H1 (cell line): ENCODE measurements around the gene ISG20L2. TPM values are rescaled to one million over a fixed set of nuclear protein-coding genes. Genes with fewer than 3 reads are reported as not detected.
A peak's percentile ranks its signal among the peaks of the same experiment; 100 is the strongest.

Experiments
- CTCF ChIA-PET: fragments of 300-600 bp; sonication (Branson Sonifier 250); formaldehyde crosslinking; loops from one replicate; lab custom pipeline; 2021; ENCODE audit not compliant: partially characterized antibody; lab: Charles Lee
- POLR2A ChIA-PET: fragments of 300-600 bp; sonication (Branson Sonifier 250); formaldehyde crosslinking; loops from one replicate; lab custom pipeline; 2021; ENCODE audit warnings: inconsistent platforms; ENCODE audit not compliant: partially characterized antibody; lab: Charles Lee
- DNase-seq, 2 experiments: peaks; one replicate each; pipeline versions ENCODE4 v3.0.0 to v3.0.0-alpha.2; 2010 to 2022; ENCODE audit warnings: low spot score in 2 of 2, low read depth in 1 of 2, mixed read lengths in 1 of 2
- FAIRE-seq: peaks from 2 replicates; lab custom pipeline; 2011; peaks lifted over from hg19 to GRCh38; lab: Jason Lieb, UNC
- H2AFZ ChIP-seq: 2 replicates; pipeline ENCODE4 v1.8.1; 2012; ENCODE audit warnings: low read length, inconsistent platforms
- H2AK5ac ChIP-seq: 2 replicates; pipeline ENCODE4 v1.6.1; 2013; ENCODE audit warnings: low read depth, low read length
- H2BK120ac ChIP-seq: replicated peaks from 2 replicates; pipeline ENCODE3; 2013; ENCODE audit warnings: low read depth, low read length, inconsistent platforms
- H2BK12ac ChIP-seq: 2 replicates; pipeline ENCODE4 v1.6.1; 2013; ENCODE audit warnings: low read depth, low read length
- H2BK15ac ChIP-seq: 2 replicates; pipeline ENCODE4 v1.6.1; 2013; ENCODE audit warnings: low read length
- H2BK20ac ChIP-seq: 2 replicates; pipeline ENCODE4 v1.6.1; 2013; ENCODE audit warnings: low read length
- H2BK5ac ChIP-seq: 2 replicates; pipeline ENCODE4 v1.6.1; 2013; ENCODE audit warnings: low read depth, low read length
- H3K14ac ChIP-seq: 2 replicates; pipeline ENCODE4 v1.6.1; 2013; ENCODE audit warnings: inconsistent platforms; ENCODE audit not compliant: insufficient read length
- H3K18ac ChIP-seq: 2 replicates; pipeline ENCODE4 v1.6.1; 2013; ENCODE audit warnings: low read length; ENCODE audit errors: extremely low read depth
- H3K23ac ChIP-seq: 2 replicates; pipeline ENCODE4 v1.6.1; 2013; ENCODE audit warnings: inconsistent platforms; ENCODE audit not compliant: insufficient read length
- H3K23me2 ChIP-seq: 2 replicates; pipeline ENCODE4 v1.6.1; 2013; ENCODE audit warnings: low read depth, low read length
- H3K27ac ChIP-seq: 2 replicates; pipeline ENCODE4 v1.6.1; 2011; ENCODE audit warnings: low read depth, low read length, inconsistent platforms
- H3K27me3 ChIP-seq, 4 experiments: replicated peaks in 1 of 4; 1 replicate in 1 of 4; 2 replicates in 3 of 4; pipeline versions ENCODE4 v1.6.1 to v1.8.1; 2011 to 2013; ENCODE audit warnings: low read length in 3 of 4, mild to moderate bottlenecking in 3 of 4, inconsistent platforms in 2 of 4, mixed read lengths in 2 of 4, moderate library complexity in 1 of 4; ENCODE audit not compliant: control insufficient read depth in 3 of 4, insufficient read depth in 3 of 4; ENCODE audit errors: extremely low read depth in 1 of 4
- H3K36me3 ChIP-seq, 4 experiments: 2 replicates each; pipeline versions ENCODE4 v1.6.1 to v1.8.1; 2011 to 2013; ENCODE audit warnings: mild to moderate bottlenecking in 4 of 4, low read length in 3 of 4, moderate library complexity in 2 of 4, control low read depth in 1 of 4, inconsistent platforms in 1 of 4; ENCODE audit not compliant: insufficient read depth in 4 of 4, control insufficient read depth in 2 of 4
- H3K4ac ChIP-seq: replicated peaks from 2 replicates; pipeline ENCODE3; 2013; ENCODE audit warnings: low read length, low read depth, mixed read lengths, inconsistent platforms; ENCODE audit not compliant: insufficient read length
- H3K4me1 ChIP-seq, 4 experiments: replicated peaks in 1 of 4; 1 replicate in 1 of 4; 2 replicates in 3 of 4; pipeline versions ENCODE4 v1.6.1 to v1.8.1; 2011 to 2013; ENCODE audit warnings: low read length in 3 of 4, inconsistent platforms in 2 of 4, mixed read lengths in 1 of 4; ENCODE audit not compliant: insufficient read depth in 4 of 4, control insufficient read depth in 3 of 4
- H3K4me2 ChIP-seq, 2 experiments: 2 replicates each; pipeline versions ENCODE4 v1.6.1 to v1.8.1; 2011 to 2013; ENCODE audit warnings: low read depth in 2 of 2, low read length in 2 of 2, control low read depth in 1 of 2, inconsistent platforms in 1 of 2, mild to moderate bottlenecking in 1 of 2; ENCODE audit not compliant: insufficient read depth in 1 of 2
- H3K4me3 ChIP-seq, 4 experiments: fragments of 200-600, 300-600 bp in 1 of 4; sonication (generic), shearing (Covaris generic), sonication (Bioruptor Twin) in 1 of 4; 2 replicates each; pipeline versions ENCODE4 v1.5.1 to v1.8.1; 2011 to 2016; ENCODE audit warnings: low read length in 4 of 4, low read depth in 3 of 4, control low read depth in 2 of 4, inconsistent platforms in 2 of 4, mild to moderate bottlenecking in 2 of 4, mixed read lengths in 1 of 4, moderate library complexity in 1 of 4; ENCODE audit not compliant: insufficient read depth in 2 of 4; ENCODE audit errors: extremely low read depth in 1 of 4
- H3K56ac ChIP-seq: replicated peaks from 2 replicates; pipeline ENCODE3; 2013; ENCODE audit warnings: low read depth, mild to moderate bottlenecking, mixed read lengths, low read length, inconsistent platforms; ENCODE audit not compliant: insufficient read length
- H3K79me1 ChIP-seq: 2 replicates; pipeline ENCODE4 v1.6.1; 2013; ENCODE audit warnings: low read depth, low read length, control low read depth
- H3K79me2 ChIP-seq, 2 experiments: 2 replicates each; pipeline versions ENCODE4 v1.6.1 to v1.8.1; 2012 to 2013; ENCODE audit warnings: low read length in 2 of 2, mild to moderate bottlenecking in 2 of 2, inconsistent platforms in 1 of 2; ENCODE audit not compliant: insufficient read depth in 2 of 2, control insufficient read depth in 1 of 2
- H3K9ac ChIP-seq, 4 experiments: replicated peaks in 1 of 4; 1 replicate in 1 of 4; 2 replicates in 3 of 4; pipeline versions ENCODE4 v1.6.1 to v1.8.1; 2011 to 2013; ENCODE audit warnings: low read depth in 3 of 4, low read length in 3 of 4, control low read depth in 2 of 4, mild to moderate bottlenecking in 2 of 4, moderate library complexity in 2 of 4, inconsistent platforms in 1 of 4; ENCODE audit errors: extremely low read depth in 1 of 4
- H3K9me3 ChIP-seq, 2 experiments: 2 replicates each; pipeline versions ENCODE4 v1.6.1 to v1.8.1; 2012 to 2013; ENCODE audit warnings: mild to moderate bottlenecking in 2 of 2, moderate library complexity in 2 of 2, control low read depth in 1 of 2, inconsistent platforms in 1 of 2, low read depth in 1 of 2, low read length in 1 of 2, mixed read lengths in 1 of 2; ENCODE audit not compliant: insufficient read depth in 2 of 2
- H4K20me1 ChIP-seq, 2 experiments: replicated peaks in 1 of 2; 2 replicates each; pipeline versions ENCODE3 to v1.8.1; 2011 to 2013; ENCODE audit warnings: inconsistent platforms in 2 of 2, low read length in 2 of 2, mild to moderate bottlenecking in 1 of 2; ENCODE audit not compliant: insufficient read depth in 2 of 2, control insufficient read depth in 1 of 2
- H4K5ac ChIP-seq: 2 replicates; pipeline ENCODE4 v1.6.1; 2013; ENCODE audit warnings: low read length, low read depth, mixed read lengths, inconsistent platforms; ENCODE audit not compliant: insufficient read length
- H4K8ac ChIP-seq: 2 replicates; pipeline ENCODE4 v1.8.0; 2013; ENCODE audit warnings: mild to moderate bottlenecking, moderate library complexity, low read length, inconsistent platforms; ENCODE audit not compliant: insufficient read depth; ENCODE audit errors: extremely low read depth
- H4K91ac ChIP-seq: replicated peaks from 2 replicates; pipeline ENCODE3; 2013; ENCODE audit warnings: low read length, mixed read lengths, inconsistent platforms; ENCODE audit not compliant: insufficient read length
- ASH2L ChIP-seq: fragments of 200-600, 300-600 bp; sonication (generic); IDR thresholded peaks from one replicate; pipeline ENCODE4 v1.7.1; 2017; ENCODE audit warnings: low read length
- JUN ChIP-seq: IDR thresholded peaks from 2 replicates; pipeline ENCODE4 v1.6.1; 2011; ENCODE audit warnings: low read depth, mild to moderate bottlenecking, improper control_type of control experiment, low read length
- NANOG ChIP-seq: IDR thresholded peaks from 2 replicates; pipeline ENCODE4 v1.6.1; 2011; ENCODE audit warnings: low read length, low read depth, mild to moderate bottlenecking, inconsistent platforms; ENCODE audit not compliant: insufficient read depth, poor library complexity, severe bottlenecking
- NRF1 ChIP-seq: IDR thresholded peaks from 2 replicates; pipeline ENCODE4 v1.6.1; 2011; ENCODE audit warnings: mild to moderate bottlenecking, low read depth, low read length, improper control_type of control experiment
- SAP30 ChIP-seq: fragments of 300-600 bp; sonication (generic); IDR thresholded peaks from 2 replicates; pipeline ENCODE4 v1.7.1; 2012; ENCODE audit warnings: low read length, moderate library complexity, mild to moderate bottlenecking, inconsistent platforms; ENCODE audit not compliant: insufficient read depth, insufficient replicate concordance
- SIN3A ChIP-seq, 2 experiments: IDR thresholded peaks in 1 of 2; conservative IDR thresholded peaks in 1 of 2; 2 replicates each; pipeline ENCODE4 v1.6.1; 2011 to 2012; ENCODE audit warnings: low read length in 2 of 2, improper control_type of control experiment in 1 of 2, low read depth in 1 of 2, mild to moderate bottlenecking in 1 of 2
- SIX5 ChIP-seq: IDR thresholded peaks from 2 replicates; pipeline ENCODE4 v1.6.1; 2011; ENCODE audit warnings: mild to moderate bottlenecking, low read depth, low read length
- SP1 ChIP-seq: IDR thresholded peaks from 2 replicates; pipeline ENCODE4 v1.6.1; 2011; ENCODE audit warnings: low read depth, low read length
- SUZ12 ChIP-seq: fragments of 200-600 bp; sonication (generic); IDR thresholded peaks from 2 replicates; pipeline ENCODE4 v1.6.1; 2012; ENCODE audit warnings: mild to moderate bottlenecking, inconsistent platforms, low read length, moderate library complexity, mixed read lengths
- whole genome bisulfite sequencing, 2 experiments: shearing (Covaris generic) in 1 of 2; methylation state at CpG; one replicate each; pipeline versions ENCODE4 v1.1.6 to v1.1.7; 2013 to 2015; ENCODE audit warnings: low lambda C conversion rate in 2 of 2, mixed read lengths in 2 of 2, inconsistent platforms in 1 of 2, low coverage in 1 of 2, missing lambda C conversion rate in 1 of 2; ENCODE audit not compliant: insufficient replicate concordance in 2 of 2, insufficient coverage in 1 of 2, insufficient read length in 1 of 2; ENCODE audit errors: extremely low coverage in 1 of 2, missing lambda C conversion rate in 1 of 2; 5-methylcytosine and 5-hydroxymethylcytosine counted together
- polyA plus RNA-seq, 7 experiments: library from polyadenylated mRNA; depleted of rRNA in 3 of 7; stranded (reverse) in 5 of 7; unstranded in 2 of 7; fragments of >200 nt in 5 of 7; fragments of 200-250 nt in 2 of 7; gene quantifications; 1 replicate in 5 of 7; 2 replicates in 1 of 7; 4 replicates in 1 of 7; pipeline versions ENCODE4 v1.2.1 to v1.2.3, GENCODE V29; 2011 to 2013; ENCODE audit warnings: missing spikeins in 2 of 7, mixed read lengths in 2 of 7
- total RNA-seq: library from RNA; stranded (reverse); fragmentation: NEBNext Ultra II Directional; extraction: Animal tissue kit (Norgen Biotek cat#: 25700); gene quantifications from 2 replicates; pipeline ENCODE4 v1.2.1, GENCODE V29; 2021

ISG20L2 gene
- total and polyA plus RNA-seq, 2 of the 8 experiments (the other 6 are each of a cell fraction or from before 2014, with no cell fraction given): 47.5 to 53.0 TPM

DNA sequence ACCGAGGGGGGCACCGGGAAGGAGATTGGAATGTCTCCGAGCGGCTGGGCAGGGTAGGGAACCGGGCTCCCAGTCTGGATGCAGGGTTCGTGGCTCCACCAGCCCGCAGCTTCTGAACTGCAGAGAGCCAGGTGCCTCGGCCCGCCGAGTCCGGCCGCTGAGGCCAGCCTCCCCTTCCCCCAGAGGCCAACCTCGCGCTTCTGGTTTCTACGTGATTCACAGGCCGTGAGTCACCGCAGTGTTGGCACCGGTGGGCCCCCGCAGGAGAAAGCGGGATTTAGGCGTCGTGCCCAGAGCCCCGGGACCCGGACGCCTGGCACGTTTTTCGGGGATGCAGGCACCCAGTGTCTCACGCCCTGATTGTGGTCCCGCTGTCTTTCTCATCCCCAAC, 23.6 kb downstream of the ISG20L2 start:
- H2BK15ac ChIP-seq: no peak overlapping the region
- H3K79me1 ChIP-seq: peaks cover 4% of the 10 kb centered on the region; the same call in 1 of the 2 replicates
- H3K9ac ChIP-seq: peak overlapping the region in 3 of 4 experiments; percentile 29 to 51 (median 46); a peak in 5 of 7 replicates
- peak overlapping the region; percentile 62; the same call in 1 of the 2 replicates for H4K8ac ChIP-seq
- peak overlapping the region; percentile 50 to 80 (median 70) for H3K4me3 ChIP-seq
- H2BK12ac ChIP-seq: 0 out of 2 replicates have a peak overlapping the region, but pooled peaks have one; percentile 9
- peak overlapping the region; percentile 34 for H4K5ac ChIP-seq
- H2BK5ac ChIP-seq: no peak overlapping the region
- H2AK5ac ChIP-seq: no peak overlapping the region
- DNase-seq (peak in 1 of 2 experiments; percentile 64), FAIRE-seq (no peak)
- H3K4me1 ChIP-seq: peaks cover 27 to 48% (median 36%) of the 10 kb centered on the region in 4 experiments
- 2% methylated on average over 22 of the region's 29 CpGs; no CpG with 5 or more reads in 1 of the 2 experiments for WGBS, 2 experiments
- H3K23me2 ChIP-seq: peaks cover 31% of the 10 kb centered on the region; the same call in 1 of the 2 replicates
- no peaks in the 10 kb centered on the region for H3K9me3 ChIP-seq
- H3K36me3 ChIP-seq: peaks cover 6 to 22% (median 13%) of the 10 kb centered on the region in 4 experiments
- H2AFZ ChIP-seq: no peak overlapping the region
- no peak overlapping the region for H3K4ac ChIP-seq
- H3K79me2 ChIP-seq: peaks cover 7 to 24% of the 10 kb centered on the region in 2 experiments; a peak in 2 of 4 replicates
- no peak overlapping the region for H3K23ac ChIP-seq
- H3K27me3 ChIP-seq: peaks cover 0 to 19% (median 8%) of the 10 kb centered on the region in 4 experiments; a peak in 4 of 7 replicates
- H4K20me1 ChIP-seq: peaks cover 6 to 14% of the 10 kb centered on the region in 2 experiments
- H3K14ac ChIP-seq: no peak overlapping the region
- ChIA-PET POLR2A (interaction anchor here (0.8 to 16.9 kb wide), 12 partner anchors 9 to 69 kb away, joined by 3 to 530 read pairs (median 12); partner anchors contain the start of genes ISG20L2, METTL25B, MRPL24 and NES), CTCF (interaction anchor here (1.2 to 66.0 kb wide), 8 partner anchors 0 to 156 kb away, joined by 3 to 4284 read pairs (median 24); partner anchors contain the start of genes CRABP2, INSRR, ISG20L2 and METTL25B)
- H2BK120ac ChIP-seq: no peak overlapping the region
- peak overlapping the region; percentile 95 for H3K18ac ChIP-seq
- no peak overlapping the region for H2BK20ac ChIP-seq
- H4K91ac ChIP-seq: no peak overlapping the region
- H3K56ac ChIP-seq: peak overlapping the region; percentile 83
- H3K4me2 ChIP-seq: peak overlapping the region; percentile 77 to 94
- H3K27ac ChIP-seq: no peak overlapping the region
- TF ChIP-seq SUZ12: no peak; the same call in 1 of the 2 replicates
- TF ChIP-seq NANOG: no peak
- TF ChIP-seq NRF1: no peak
- TF ChIP-seq JUN: no peak
- TF ChIP-seq SP1: no peak
- TF ChIP-seq SIX5: no peak
- TF ChIP-seq SAP30: no peak
- TF ChIP-seq SIN3A (conservative IDR thresholded peaks at IDR 0.05 in 1 of 2, IDR thresholded peaks at IDR 0.05 in 1 of 2; ENCODE audit: low read depth in 1 of 2, low read length in 2 of 2): no peak
- no peak for TF ChIP-seq ASH2L
